T-cell (primary cell): ENCODE data around the gene DOCK1. TPM values are rescaled to one million over a fixed set of nuclear protein-coding genes. Genes with fewer than 3 reads are reported as not detected.

Experiments used
- ATAC-seq, 4 experiments: fragments of 200-7000 bp in 3 of 4; fragments of 150-1000 bp in 1 of 4; cut with Tn5 transposase; replicated peaks in 1 of 4; 1 replicate in 3 of 4; 2 replicates in 1 of 4; pipeline ENCODE4 v1.10.0; 2021; ENCODE audit warnings: moderate library complexity in 3 of 4, mild to moderate bottlenecking in 2 of 4, moderate number of reproducible peaks in 1 of 4
- CTCF ChIA-PET, 2 donors: fragments of 300-600 bp; sonication (Branson Sonifier 250); formaldehyde crosslinking; loops; one replicate each; lab custom pipeline; 2022; ENCODE audit warnings: antibody characterized with exemption in 2 of 2; lab: Charles Lee
- POLR2A ChIA-PET, 2 donors: fragments of 300-600 bp; sonication (Branson Sonifier 250); formaldehyde crosslinking; loops; one replicate each; lab custom pipeline; 2022; ENCODE audit warnings: antibody characterized with exemption in 2 of 2; lab: Charles Lee
- DNase-seq, 35 experiments: peaks; one replicate each; pipeline versions ENCODE4 v3.0.0 to v3.0.0-alpha.2; 2013 to 2023
- H3K27ac ChIP-seq: one replicate; pipeline ENCODE4 v1.5.1; 2013; ENCODE audit warnings: low read length
- H3K27me3 ChIP-seq, 2 experiments: replicated peaks in 1 of 2; 1 replicate in 1 of 2; 2 replicates in 1 of 2; pipeline versions ENCODE4 v1.6.1 to v1.7.0; 2013; ENCODE audit warnings: low read length in 1 of 2, mixed read lengths in 1 of 2; ENCODE audit not compliant: control insufficient read depth in 2 of 2, insufficient read depth in 2 of 2; ENCODE audit errors: extremely low read depth in 1 of 2
- H3K36me3 ChIP-seq, 2 donors: 1 replicate in 1 of 2; 2 replicates in 1 of 2; pipeline versions ENCODE4 v1.6.1 to v1.7.0; 2013; ENCODE audit warnings: low read length in 1 of 2; ENCODE audit not compliant: control insufficient read depth in 2 of 2, insufficient read depth in 1 of 2; ENCODE audit errors: extremely low read depth in 1 of 2
- H3K4me1 ChIP-seq, 2 experiments: 1 replicate in 1 of 2; 2 replicates in 1 of 2; pipeline versions ENCODE4 v1.6.1 to v1.7.0; 2013; ENCODE audit warnings: low read length in 2 of 2, mixed read lengths in 1 of 2; ENCODE audit not compliant: insufficient read depth in 2 of 2, control insufficient read depth in 1 of 2; ENCODE audit errors: extremely low read depth in 1 of 2
- H3K4me3 ChIP-seq, 2 donors: 1 replicate in 1 of 2; 2 replicates in 1 of 2; pipeline versions ENCODE4 v1.5.1 to v1.7.0; 2013; ENCODE audit warnings: mild to moderate bottlenecking in 2 of 2, low read length in 1 of 2, moderate library complexity in 1 of 2; ENCODE audit not compliant: control insufficient read depth in 1 of 2; ENCODE audit errors: extremely low read depth in 1 of 2
- H3K9me3 ChIP-seq: 2 replicates; pipeline ENCODE4 v1.7.0; 2013
- H3K27ac Mint-ChIP-seq, 2 donors: one replicate each; pipeline ENCODE4 v1.8.0; 2020 to 2021; ENCODE audit warnings: mild to moderate bottlenecking in 2 of 2, mixed read lengths in 2 of 2
- H3K27me3 Mint-ChIP-seq, 2 donors: one replicate each; pipeline ENCODE4 v1.8.0; 2021 to 2022; ENCODE audit warnings: mixed read lengths in 2 of 2
- H3K36me3 Mint-ChIP-seq: one replicate; pipeline ENCODE4 v1.8.0; 2021; ENCODE audit warnings: mixed read lengths
- H3K4me1 Mint-ChIP-seq, 3 donors: one replicate each; pipeline ENCODE4 v1.8.0; 2020 to 2022; ENCODE audit warnings: mixed read lengths in 3 of 3, mild to moderate bottlenecking in 1 of 3
- H3K4me3 Mint-ChIP-seq, 3 donors: one replicate each; pipeline ENCODE4 v1.8.0; 2020 to 2022; ENCODE audit warnings: mild to moderate bottlenecking in 3 of 3, mixed read lengths in 3 of 3, moderate library complexity in 3 of 3
- H3K9me3 Mint-ChIP-seq, 3 donors: one replicate each; pipeline ENCODE4 v1.8.0; 2020 to 2022; ENCODE audit warnings: mixed read lengths in 3 of 3
- WGBS: methylation state at CpG from one replicate; pipeline ENCODE4 v1.1.5; 2013; ENCODE audit warnings: missing lambda C conversion rate; ENCODE audit not compliant: insufficient coverage; 5-methylcytosine and 5-hydroxymethylcytosine counted together
- total RNA-seq, 35 experiments: library from RNA in 6 of 35; stranded (reverse) in 6 of 35; fragments of 120-200 nt in 1 of 35; gene quantifications; one replicate each; pipeline versions ENCODE4 v1.2.1 to v1.2.4 and lab custom pipeline; 2013 to 2026

DOCK1 gene
- total RNA-seq, 5 donors from 2014 or later (not counting 1 experiment from before 2014, with no cell fraction given) = 0.18 to 0.53 (median 0.37) TPM

- DNase-seq (no peak), ATAC-seq (no peak)
- H3K9me3 Mint-ChIP-seq = peaks cover 5 to 8% (median 8%) of the 10 kb centered on the region in 3 donors
- Histone ChIP-seq H3K27me3 (peaks cover 0 to 4% of the 10 kb centered on the region in 2 experiments), H3K36me3 (no peaks in the 10 kb centered on the region), H3K27ac (no peak overlapping the region), H3K9me3 (no peaks in the 10 kb centered on the region), H3K4me3 (no peak overlapping the region), H3K4me1 (no peaks in the 10 kb centered on the region)
- ChIA-PET POLR2A (no interaction called here), CTCF (no interaction called here)
- H3K4me1 Mint-ChIP-seq = no peaks in the 10 kb centered on the region
- 85% methylated on average over 9 of the region's 12 CpGs for WGBS
- H3K27me3 Mint-ChIP-seq = no peaks in the 10 kb centered on the region
- H3K4me3 Mint-ChIP-seq = no peak overlapping the region
- no peaks in the 10 kb centered on the region for H3K36me3 Mint-ChIP-seq
- H3K27ac Mint-ChIP-seq = no peak overlapping the region
Observed at GRCh38 chr10:127000598-127000997, 95.4 kb downstream of the DOCK1 start.

GRCh38 chr10:127003032-127003685 lies 97.9 kb downstream of the DOCK1 start:
- ChIA-PET POLR2A (no interaction called here), CTCF (no interaction called here)
- no peaks in the 10 kb centered on the region for H3K36me3 Mint-ChIP-seq
- no peak overlapping the region for H3K27ac ChIP-seq
- ATAC-seq (no peak), DNase-seq (no peak)
- H3K27me3 ChIP-seq = peaks cover 0 to 4% of the 10 kb centered on the region in 2 experiments
- H3K9me3 Mint-ChIP-seq = peaks cover 3 to 8% (median 8%) of the 10 kb centered on the region in 3 donors
- H3K9me3 ChIP-seq = no peaks in the 10 kb centered on the region
- no peak overlapping the region for H3K4me3 Mint-ChIP-seq
- H3K4me3 ChIP-seq = no peak overlapping the region
- no peak overlapping the region for H3K27ac Mint-ChIP-seq
- no peaks in the 10 kb centered on the region for H3K36me3 ChIP-seq
- H3K27me3 Mint-ChIP-seq = no peaks in the 10 kb centered on the region
- H3K4me1 ChIP-seq = no peaks in the 10 kb centered on the region
- H3K4me1 Mint-ChIP-seq = no peaks in the 10 kb centered on the region
- 91% methylated on average over 9 of the region's 9 CpGs for WGBS

- CTCF ChIA-PET = no interaction called here
- H3K27ac ChIP-seq = no peak overlapping the region
- POLR2A ChIA-PET = no interaction called here
- Mint-ChIP-seq H3K9me3 (peaks cover 0 to under 1% (median under 1%) of the 10 kb centered on the region in 3 donors), H3K27me3 (no peaks in the 10 kb centered on the region), H3K27ac (no peak overlapping the region), H3K4me1 (no peaks in the 10 kb centered on the region), H3K36me3 (no peaks in the 10 kb centered on the region), H3K4me3 (no peak overlapping the region)
- 94% methylated on average over 11 of the region's 11 CpGs for WGBS
- no peaks in the 10 kb centered on the region for H3K4me1 ChIP-seq
- ATAC-seq = no peak
- H3K27me3 ChIP-seq = peaks cover 0 to 4% of the 10 kb centered on the region in 2 experiments
- H3K4me3 ChIP-seq = no peak overlapping the region
- DNase-seq = no peak
- no peaks in the 10 kb centered on the region for H3K36me3 ChIP-seq
- no peaks in the 10 kb centered on the region for H3K9me3 ChIP-seq
Observed at GRCh38 chr10:127006453-127006852, 101.2 kb downstream of the DOCK1 start.

- no peak overlapping the region for H3K4me3 ChIP-seq
- DNase-seq (no peak), ATAC-seq (no peak)
- no peak overlapping the region for H3K27ac ChIP-seq
- no peaks in the 10 kb centered on the region for H3K36me3 Mint-ChIP-seq
- H3K4me1 ChIP-seq = no peaks in the 10 kb centered on the region
- ChIA-PET POLR2A (no interaction called here), CTCF (no interaction called here)
- no peak overlapping the region for H3K4me3 Mint-ChIP-seq
- peaks cover 0 to 10% (median 0%) of the 10 kb centered on the region in 3 donors for H3K4me1 Mint-ChIP-seq
- WGBS = no CpG with 5 or more reads among the region's 8 CpGs
- H3K9me3 ChIP-seq = no peaks in the 10 kb centered on the region
- peaks cover 0 to 3% of the 10 kb centered on the region in 2 experiments for H3K27me3 ChIP-seq
- no peaks in the 10 kb centered on the region for H3K36me3 ChIP-seq
- no peaks in the 10 kb centered on the region for H3K9me3 Mint-ChIP-seq
- no peak overlapping the region for H3K27ac Mint-ChIP-seq
- H3K27me3 Mint-ChIP-seq = peaks cover 0 to 9% of the 10 kb centered on the region in 2 donors
Observed at GRCh38 chr10:127009366-127009765, 104.1 kb downstream of the DOCK1 start.

- Mint-ChIP-seq H3K4me3 (no peak overlapping the region), H3K27ac (no peak overlapping the region), H3K27me3 (peaks cover 0 to 9% of the 10 kb centered on the region in 2 donors), H3K9me3 (no peaks in the 10 kb centered on the region), H3K36me3 (no peaks in the 10 kb centered on the region), H3K4me1 (peaks cover 0 to 10% (median 0%) of the 10 kb centered on the region in 3 donors)
- no peak overlapping the region for H3K27ac ChIP-seq
- no peaks in the 10 kb centered on the region for H3K36me3 ChIP-seq
- H3K4me3 ChIP-seq = no peak overlapping the region
- no peak for DNase-seq
- H3K27me3 ChIP-seq = peaks cover 0 to 8% of the 10 kb centered on the region in 2 experiments
- ATAC-seq = no peak
- ChIA-PET POLR2A (no interaction called here), CTCF (no interaction called here)
- H3K9me3 ChIP-seq = no peaks in the 10 kb centered on the region
- no peaks in the 10 kb centered on the region for H3K4me1 ChIP-seq
- 50% methylated on average over 3 of the region's 5 CpGs for WGBS
Observed at GRCh38 chr10:127011174-127011573, 105.9 kb downstream of the DOCK1 start.

- Histone ChIP-seq H3K27ac (no peak overlapping the region), H3K4me1 (no peaks in the 10 kb centered on the region), H3K27me3 (peaks cover 0 to 8% of the 10 kb centered on the region in 2 experiments), H3K4me3 (no peak overlapping the region), H3K36me3 (no peaks in the 10 kb centered on the region), H3K9me3 (no peaks in the 10 kb centered on the region)
- DNase-seq (no peak), ATAC-seq (no peak)
- no peaks in the 10 kb centered on the region for H3K36me3 Mint-ChIP-seq
- H3K4me3 Mint-ChIP-seq = no peak overlapping the region
- CTCF ChIA-PET = no interaction called here
- peaks cover 0 to 9% of the 10 kb centered on the region in 2 donors for H3K27me3 Mint-ChIP-seq
- H3K9me3 Mint-ChIP-seq = no peaks in the 10 kb centered on the region
- POLR2A ChIA-PET = no interaction called here
- peaks cover 0 to 10% (median 0%) of the 10 kb centered on the region in 3 donors for H3K4me1 Mint-ChIP-seq
- 83% methylated on average over 16 of the region's 24 CpGs for WGBS
- H3K27ac Mint-ChIP-seq = no peak overlapping the region
Observed at GRCh38 chr10:127012071-127012768, 107.0 kb downstream of the DOCK1 start.
